Thyroid gland (tissue), 4 donors: ENCODE results near the gene GAS7. TPM values are rescaled to one million over a fixed set of nuclear protein-coding genes. Genes with fewer than 3 reads are reported as not detected.

Experiments used
- DNase-seq, 2 donors: peaks; one replicate each; pipeline ENCODE4 v3.0.0-alpha.2; 2019
- H3K27ac ChIP-seq, 3 donors: fragments of 200-600 bp; sonication (generic); 1 replicate in 2 of 3; 2 replicates in 1 of 3; pipeline ENCODE4 v1.5.1; 2016 to 2019; ENCODE audit warnings: mild to moderate bottlenecking in 1 of 3, moderate library complexity in 1 of 3
- H3K27me3 ChIP-seq: fragments of 200-600 bp; sonication (generic); one replicate; pipeline ENCODE4 v1.5.1; 2019
- H3K36me3 ChIP-seq, 2 donors: fragments of 200-600 bp; sonication (generic); one replicate each; pipeline ENCODE4 v1.5.1; 2016 to 2019
- H3K4me1 ChIP-seq, 2 donors: fragments of 200-600 bp; sonication (generic); one replicate each; pipeline ENCODE4 v1.5.1; 2017 to 2019
- H3K4me3 ChIP-seq, 3 donors: fragments of 200-600 bp; sonication (generic); replicated peaks in 1 of 3; 1 replicate in 2 of 3; 2 replicates in 1 of 3; pipeline ENCODE4 v1.5.1; 2016; ENCODE audit warnings: mild to moderate bottlenecking in 1 of 3
- H3K9me3 ChIP-seq: fragments of 200-600 bp; sonication (generic); one replicate; pipeline ENCODE4 v1.5.1; 2017
- CTCF ChIP-seq, 6 experiments: fragments of 200-600 bp in 3 of 6; fragments of 450-650 bp in 3 of 6; sonication (generic) in 3 of 6; IDR thresholded peaks; one replicate each; pipeline ENCODE4 v1.5.1; 2016 to 2019; ENCODE audit warnings: antibody characterized with exemption in 6 of 6, mild to moderate bottlenecking in 2 of 6, inconsistent platforms in 1 of 6, moderate library complexity in 1 of 6
- POLR2A ChIP-seq, 2 donors: fragments of 450-650 bp; IDR thresholded peaks; one replicate each; pipeline ENCODE4 v1.6.1; 2017; ENCODE audit warnings: antibody characterized with exemption in 2 of 2, mild to moderate bottlenecking in 2 of 2, moderate library complexity in 1 of 2
- WGBS, 2 donors: methylation state at CpG; one replicate each; pipeline ENCODE4 v1.1.5; 2017; 5-methylcytosine and 5-hydroxymethylcytosine counted together
- intact Hi-C: fragments of 100-400 bp; cut with DNase I; formaldehyde crosslinking; loops from one replicate; pipeline ENCODE4 v1.15.1; 2023
- total RNA-seq, 4 donors: library from RNA; depleted of rRNA; stranded (reverse); fragments of >200 nt; gene quantifications; one replicate each; pipeline ENCODE4 v1.2.3, GENCODE V29; 2016

The GAS7 gene
- total RNA-seq, 4 donors from 2014 or later, result 7.5 to 30.3 (median 24.1) TPM

DNA sequence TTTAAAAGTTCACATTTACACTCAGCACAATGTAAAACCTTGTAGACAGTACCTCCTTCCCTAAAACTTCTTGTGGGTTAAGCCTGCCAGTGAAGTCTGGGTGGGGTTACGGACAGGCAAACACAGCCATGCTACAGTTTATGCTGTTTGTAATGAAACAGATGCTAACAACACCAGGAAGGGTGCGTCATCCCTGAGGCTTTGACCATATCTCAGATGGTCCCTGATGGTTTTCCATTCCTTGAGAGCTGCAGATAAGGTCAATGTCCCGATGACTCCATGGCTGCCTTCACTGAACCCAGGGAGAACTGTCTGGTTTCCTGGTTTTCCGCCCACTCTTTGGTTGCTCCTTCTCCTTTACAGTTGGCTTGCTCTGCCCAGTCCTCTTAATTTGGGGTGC, 29.1 kb downstream of the GAS7 start:
- 94 to 96% methylated on average over 4 of the region's 4 CpGs for WGBS, 2 donors
- Histone ChIP-seq H3K27ac (no peak overlapping the region), H3K27me3 (no peaks in the 10 kb centered on the region), H3K36me3 (no peaks in the 10 kb centered on the region), H3K4me3 (no peak overlapping the region), H3K4me1 (no peaks in the 10 kb centered on the region), H3K9me3 (no peaks in the 10 kb centered on the region)
- intact Hi-C loops, result no loop called here
- no peak for TF ChIP-seq POLR2A (IDR thresholded peaks at IDR 0.05)
- TF ChIP-seq CTCF (IDR thresholded peaks at IDR 0.05), result no peak
- DNase-seq, result no peak

GRCh38 chr17:10166176-10166935, 32.0 kb downstream of the GAS7 start:
- no peak for DNase-seq
- H3K4me1 ChIP-seq, result no peaks in the 10 kb centered on the region
- TF ChIP-seq POLR2A (IDR thresholded peaks at IDR 0.05) (no peak), CTCF (IDR thresholded peaks at IDR 0.05) (no peak)
- no peaks in the 10 kb centered on the region for H3K36me3 ChIP-seq
- intact Hi-C loops, result no loop called here
- H3K27me3 ChIP-seq, result no peaks in the 10 kb centered on the region
- no peak overlapping the region for H3K4me3 ChIP-seq
- no peaks in the 10 kb centered on the region for H3K9me3 ChIP-seq
- 92 to 94% methylated on average over 7 of the region's 7 CpGs for WGBS, 2 donors
- no peak overlapping the region for H3K27ac ChIP-seq

- no peak overlapping the region for H3K4me3 ChIP-seq
- intact Hi-C loops, result no loop called here
- no peak for DNase-seq
- 45 to 57% methylated on average over 5 of the region's 5 CpGs for WGBS, 2 donors
- no peaks in the 10 kb centered on the region for H3K4me1 ChIP-seq
- H3K27me3 ChIP-seq, result no peaks in the 10 kb centered on the region
- H3K36me3 ChIP-seq, result no peaks in the 10 kb centered on the region
- TF ChIP-seq POLR2A (IDR thresholded peaks at IDR 0.05) (no peak), CTCF (IDR thresholded peaks at IDR 0.05) (no peak)
- no peak overlapping the region for H3K27ac ChIP-seq
- no peaks in the 10 kb centered on the region for H3K9me3 ChIP-seq
Measured at GRCh38 chr17:10162096-10162495, 36.3 kb downstream of the GAS7 start.

- intact Hi-C loops, result no loop called here
- WGBS, 2 donors, result 80 to 81% methylated on average over 5 of the region's 5 CpGs
- Histone ChIP-seq H3K9me3 (no peaks in the 10 kb centered on the region), H3K36me3 (no peaks in the 10 kb centered on the region), H3K27ac (no peak overlapping the region), H3K4me3 (no peak overlapping the region), H3K4me1 (no peaks in the 10 kb centered on the region), H3K27me3 (no peaks in the 10 kb centered on the region)
- DNase-seq, result no peak
- no peak for TF ChIP-seq POLR2A (IDR thresholded peaks at IDR 0.05)
- TF ChIP-seq CTCF (IDR thresholded peaks at IDR 0.05), result no peak
Measured at GRCh38 chr17:10161386-10161785, 37.0 kb downstream of the GAS7 start.

DNA sequence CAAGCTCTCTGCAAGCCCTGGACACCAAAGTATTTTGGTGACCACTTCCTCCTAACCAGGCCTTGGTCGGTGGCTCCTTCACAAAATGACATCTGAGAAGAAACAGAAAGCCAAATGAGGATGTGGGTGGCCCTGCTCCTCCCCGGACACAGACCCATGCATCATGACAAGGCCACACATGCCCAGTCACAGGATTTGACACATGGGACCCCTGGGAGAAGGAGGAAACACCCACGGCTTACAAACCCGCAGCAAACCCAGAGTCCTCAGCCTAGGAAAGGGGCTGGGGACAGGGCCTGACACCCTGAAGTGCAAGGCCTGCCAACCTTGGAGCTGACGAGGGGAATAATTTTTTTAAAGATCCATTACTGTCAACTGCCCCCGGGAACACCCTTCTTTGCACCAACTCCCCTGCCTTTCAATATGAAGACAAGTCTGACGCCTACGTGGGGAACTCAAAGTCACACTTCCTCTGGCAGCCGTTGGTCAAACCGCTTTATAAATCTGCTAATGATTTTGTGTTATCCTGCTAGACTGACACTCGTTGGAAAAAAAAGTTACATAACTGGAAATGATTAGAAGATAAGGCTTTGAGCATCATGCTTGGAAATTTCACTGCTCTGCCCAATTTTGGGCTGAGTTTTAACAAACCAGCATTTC, 41.3 kb downstream of the GAS7 start:
- WGBS, 2 donors, result 42 to 65% methylated on average over 9 to 11 of the region's 11 CpGs
- no peak overlapping the region for H3K4me3 ChIP-seq
- H3K27ac ChIP-seq, result peak overlapping the region in 2 of 3 donors; percentile 24 to 26
- peak in 1 of 2 donors; percentile 15 for DNase-seq
- H3K4me1 ChIP-seq, result no peaks in the 10 kb centered on the region
- intact Hi-C loops, result no loop called here
- TF ChIP-seq CTCF (IDR thresholded peaks at IDR 0.05) (no peak), POLR2A (IDR thresholded peaks at IDR 0.05) (no peak)
- H3K9me3 ChIP-seq, result no peaks in the 10 kb centered on the region
- no peaks in the 10 kb centered on the region for H3K36me3 ChIP-seq
- no peaks in the 10 kb centered on the region for H3K27me3 ChIP-seq
